HG03280 (cell line): ENCODE data around the gene MAGI1.

Experiments used
- ATAC-seq: cut with Tn5 transposase; IDR thresholded peaks from one replicate; pipeline ENCODE4 v1.9.1; 2021; ENCODE audit warnings: mild to moderate bottlenecking, moderate library complexity; ENCODE audit not compliant: unreplicated experiment

The MAGI1 gene

GRCh38 chr3:65814845-65815578, 223.7 kb downstream of the MAGI1 start:
- no peak for ATAC-seq

GRCh38 chr3:65811892-65812291, 226.8 kb downstream of the MAGI1 start:
- ATAC-seq = no peak

GRCh38 chr3:65811086-65811761, 227.5 kb downstream of the MAGI1 start:
- no peak for ATAC-seq

GRCh38 chr3:65810302-65810701, 228.4 kb downstream of the MAGI1 start:
- no peak for ATAC-seq

GRCh38 chr3:65809641-65810150, 229.0 kb downstream of the MAGI1 start:
- no peak for ATAC-seq

GRCh38 chr3:65808824-65809223, 229.9 kb downstream of the MAGI1 start:
- no peak for ATAC-seq

GRCh38 chr3:65808407-65808806, 230.3 kb downstream of the MAGI1 start:
- ATAC-seq = no peak

GRCh38 chr3:65807225-65807624, 231.5 kb downstream of the MAGI1 start:
- no peak for ATAC-seq

- ATAC-seq = no peak
These were observed 232.1 kb downstream of the MAGI1 start for GRCh38 chr3:65806600-65806999.

GRCh38 chr3:65796676-65797075, 242.0 kb downstream of the MAGI1 start:
- no peak for ATAC-seq

GRCh38 chr3:65795166-65795565, 243.6 kb downstream of the MAGI1 start:
- ATAC-seq = no peak

- ATAC-seq = no peak
These were observed 245.1 kb downstream of the MAGI1 start for GRCh38 chr3:65793495-65794200.

GRCh38 chr3:65788461-65788860, 250.3 kb downstream of the MAGI1 start:
- no peak for ATAC-seq

- ATAC-seq = no peak
These were observed 250.9 kb downstream of the MAGI1 start for GRCh38 chr3:65787827-65788226.

GRCh38 chr3:65787340-65787739, 251.4 kb downstream of the MAGI1 start:
- ATAC-seq = no peak

- ATAC-seq = no peak
These were observed 251.8 kb downstream of the MAGI1 start for GRCh38 chr3:65786890-65787289.

- ATAC-seq = no peak
These were observed 253.6 kb downstream of the MAGI1 start for GRCh38 chr3:65785065-65785645.

GRCh38 chr3:65783117-65783516, 255.6 kb downstream of the MAGI1 start:
- ATAC-seq = no peak

GRCh38 chr3:65781594-65781993, 257.1 kb downstream of the MAGI1 start:
- ATAC-seq = no peak

- no peak for ATAC-seq
These were observed 259.3 kb downstream of the MAGI1 start for GRCh38 chr3:65779390-65779789.

- no peak for ATAC-seq
These were observed 259.8 kb downstream of the MAGI1 start for GRCh38 chr3:65778968-65779367.
